GM12873 (cell line): ENCODE results near the gene SCAF11.

Experiments used
- TF ChIP-seq, protein P1 (sequence below): IDR thresholded peaks from 2 replicates; pipeline ENCODE4 v1.5.1; 2012; ENCODE audit warnings: low read depth, mild to moderate bottlenecking, moderate library complexity, low read length, control low read depth; ENCODE audit not compliant: insufficient read depth; ENCODE audit errors: missing control alignments

SCAF11 gene

DNA sequence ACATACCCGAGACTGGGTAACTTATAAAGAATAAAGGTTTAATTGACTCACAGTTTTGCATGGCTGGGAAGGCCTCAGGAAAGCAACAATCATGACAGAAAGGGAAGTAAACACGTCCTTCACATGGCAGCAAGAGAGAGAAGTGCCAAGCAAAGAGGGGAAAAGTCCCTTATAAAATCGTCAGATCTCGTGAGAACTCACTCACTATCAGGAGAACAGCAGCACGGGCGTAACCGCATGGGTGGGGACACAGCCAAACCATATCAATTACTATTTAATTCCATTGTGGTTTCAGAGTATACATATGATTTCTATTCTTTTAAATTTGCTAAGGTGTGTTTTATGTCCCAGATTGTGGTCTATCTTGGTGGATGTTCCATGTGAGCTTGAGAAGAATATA lies 117.9 kb downstream of the SCAF11 start:
- TF ChIP-seq, protein P1, sequence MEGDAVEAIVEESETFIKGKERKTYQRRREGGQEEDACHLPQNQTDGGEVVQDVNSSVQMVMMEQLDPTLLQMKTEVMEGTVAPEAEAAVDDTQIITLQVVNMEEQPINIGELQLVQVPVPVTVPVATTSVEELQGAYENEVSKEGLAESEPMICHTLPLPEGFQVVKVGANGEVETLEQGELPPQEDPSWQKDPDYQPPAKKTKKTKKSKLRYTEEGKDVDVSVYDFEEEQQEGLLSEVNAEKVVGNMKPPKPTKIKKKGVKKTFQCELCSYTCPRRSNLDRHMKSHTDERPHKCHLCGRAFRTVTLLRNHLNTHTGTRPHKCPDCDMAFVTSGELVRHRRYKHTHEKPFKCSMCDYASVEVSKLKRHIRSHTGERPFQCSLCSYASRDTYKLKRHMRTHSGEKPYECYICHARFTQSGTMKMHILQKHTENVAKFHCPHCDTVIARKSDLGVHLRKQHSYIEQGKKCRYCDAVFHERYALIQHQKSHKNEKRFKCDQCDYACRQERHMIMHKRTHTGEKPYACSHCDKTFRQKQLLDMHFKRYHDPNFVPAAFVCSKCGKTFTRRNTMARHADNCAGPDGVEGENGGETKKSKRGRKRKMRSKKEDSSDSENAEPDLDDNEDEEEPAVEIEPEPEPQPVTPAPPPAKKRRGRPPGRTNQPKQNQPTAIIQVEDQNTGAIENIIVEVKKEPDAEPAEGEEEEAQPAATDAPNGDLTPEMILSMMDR, result no peak
